IPS-11a (cell line): ENCODE measurements around the gene PDPN.

Source experiments
- H3K4me3 ChIP-seq: one replicate; pipeline ENCODE4 v1.5.1; 2013; ENCODE audit warnings: low read depth, low read length, control low read depth

The PDPN gene

DNA sequence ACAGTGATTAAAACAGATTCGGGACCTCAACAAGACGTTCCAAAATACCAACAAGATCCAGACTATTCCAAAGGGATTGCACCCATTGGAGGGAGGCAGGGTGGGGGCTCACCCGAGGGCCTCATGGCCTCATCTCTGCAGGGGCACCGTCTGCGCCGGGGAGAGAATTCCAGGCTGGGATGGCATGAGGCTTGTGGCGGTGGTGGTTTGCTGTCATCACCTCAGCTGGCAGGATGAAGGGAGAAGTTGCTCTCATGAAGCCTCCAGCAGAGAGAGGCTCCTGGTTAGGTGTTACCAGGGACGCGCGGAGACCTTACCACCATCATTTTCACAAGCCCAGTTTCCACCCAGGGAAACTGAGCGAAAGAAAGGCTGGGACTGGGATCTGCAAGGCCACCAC, 6.7 kb upstream of the PDPN start:
- H3K4me3 ChIP-seq, result no peak overlapping the region

DNA sequence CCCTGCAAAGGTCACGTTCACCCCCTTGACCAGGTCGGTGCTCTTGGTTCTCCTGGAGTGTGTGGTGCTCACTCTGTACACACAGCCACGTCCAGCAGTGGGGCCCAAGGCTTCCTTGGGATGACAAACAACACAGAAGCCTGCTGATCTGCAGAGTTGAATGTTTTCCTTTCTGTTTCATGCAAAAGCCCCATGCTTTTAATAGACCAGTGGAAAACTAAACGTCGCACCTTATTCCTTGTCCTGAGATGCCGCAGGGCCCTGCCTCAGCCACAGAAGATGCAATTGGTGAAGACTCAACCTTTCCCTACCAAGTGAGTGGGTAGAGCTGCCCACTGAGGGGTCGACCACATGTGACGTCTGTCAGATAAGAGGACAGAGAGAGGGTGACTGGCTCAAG, 5.8 kb upstream of the PDPN start:
- no peak overlapping the region for H3K4me3 ChIP-seq

DNA sequence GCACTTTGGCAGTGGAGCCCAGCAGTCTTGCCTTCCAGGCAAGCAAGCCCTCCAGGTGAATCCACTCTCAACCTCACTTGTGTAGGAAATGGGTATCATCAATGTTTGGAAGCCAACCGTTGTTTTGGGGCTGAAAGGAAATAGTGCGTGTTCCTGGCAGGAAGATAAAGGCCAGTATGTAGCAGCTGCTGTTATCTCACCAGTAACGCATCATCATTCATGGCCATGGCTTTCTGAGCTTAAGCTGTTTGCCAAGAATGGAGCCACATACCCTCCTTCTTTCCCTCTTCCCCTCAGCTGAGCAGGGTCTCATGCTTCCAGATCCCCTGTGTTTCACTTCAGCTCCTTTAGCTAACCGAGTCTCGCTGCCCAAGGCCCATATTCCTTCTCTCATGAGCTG, 2.2 kb upstream of the PDPN start:
- H3K4me3 ChIP-seq, result no peak overlapping the region

DNA sequence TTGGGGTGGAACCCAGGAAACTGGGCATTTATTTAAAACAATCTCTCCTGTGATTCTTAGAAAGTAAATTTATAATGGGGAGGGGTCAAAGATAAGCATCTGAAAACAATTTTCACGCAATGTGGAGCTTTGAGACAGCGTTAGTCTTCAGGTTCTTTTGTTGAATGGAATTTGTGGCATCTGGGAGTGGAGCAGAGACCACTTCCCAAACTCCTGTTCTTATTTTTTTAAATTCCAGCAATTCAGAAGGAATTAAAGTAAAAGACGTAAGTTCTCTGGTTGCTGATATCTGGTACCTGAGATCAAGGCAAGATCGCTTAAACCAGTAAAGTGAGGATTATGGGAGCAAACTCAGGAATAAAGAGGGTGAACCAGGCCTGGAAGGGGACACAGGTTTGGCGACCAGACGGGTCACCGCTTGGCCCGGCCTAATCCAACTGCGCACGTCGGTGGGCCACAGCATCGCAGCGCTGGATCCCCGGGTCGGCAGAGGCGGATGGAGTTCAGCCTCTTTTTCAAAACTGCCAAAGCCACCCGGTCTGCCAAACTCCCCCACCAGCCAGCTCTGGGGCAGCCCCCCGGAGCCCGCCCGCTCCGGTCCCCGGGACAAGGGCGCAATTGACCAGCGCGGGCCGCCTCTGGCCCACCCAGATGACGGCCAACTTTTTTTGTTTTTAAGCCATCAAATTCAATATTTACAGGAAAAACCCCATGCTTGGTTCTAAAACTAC, 754 bp upstream of the PDPN start:
- no peak overlapping the region for H3K4me3 ChIP-seq

DNA sequence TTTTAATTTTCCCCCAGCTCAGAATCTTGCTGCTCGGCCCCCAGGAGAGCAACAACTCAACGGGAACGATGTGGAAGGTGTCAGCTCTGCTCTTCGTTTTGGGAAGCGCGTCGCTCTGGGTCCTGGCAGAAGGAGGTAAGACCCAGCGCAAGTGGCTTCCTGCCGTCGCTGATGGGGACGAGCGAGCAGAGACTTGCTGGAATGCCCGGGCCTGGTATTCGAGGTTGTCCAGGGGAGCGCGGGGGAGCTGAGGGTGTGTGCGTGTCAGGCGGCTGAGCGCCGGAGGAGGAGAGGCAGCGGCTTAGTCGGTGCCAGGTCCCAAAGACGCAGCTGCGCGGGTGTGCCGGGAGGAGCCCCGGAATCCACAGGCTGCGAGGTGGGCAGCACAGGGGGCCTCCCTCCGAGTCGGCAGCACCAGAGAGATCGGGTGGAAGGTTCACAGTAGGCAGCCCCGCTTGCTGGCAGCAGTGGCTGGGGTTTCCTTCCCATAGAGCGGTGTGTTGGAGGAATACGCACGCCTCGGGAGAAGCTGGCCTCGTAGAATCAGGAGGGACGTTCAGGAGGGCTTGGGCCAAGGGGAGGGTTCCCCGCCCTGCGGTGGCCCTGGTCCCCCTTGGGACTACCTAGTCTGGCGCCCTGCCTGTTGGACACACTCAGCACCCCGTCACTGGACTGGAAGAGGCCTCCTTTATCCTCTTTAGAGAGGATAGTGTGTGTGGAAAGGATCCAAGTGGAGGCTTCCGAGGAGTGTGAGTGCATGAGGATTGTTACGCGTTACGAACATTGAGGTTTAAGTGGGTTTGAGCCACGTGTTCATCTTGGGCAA, 547 bp downstream of the PDPN start:
- H3K4me3 ChIP-seq, result peak overlapping the region; percentile 91

DNA sequence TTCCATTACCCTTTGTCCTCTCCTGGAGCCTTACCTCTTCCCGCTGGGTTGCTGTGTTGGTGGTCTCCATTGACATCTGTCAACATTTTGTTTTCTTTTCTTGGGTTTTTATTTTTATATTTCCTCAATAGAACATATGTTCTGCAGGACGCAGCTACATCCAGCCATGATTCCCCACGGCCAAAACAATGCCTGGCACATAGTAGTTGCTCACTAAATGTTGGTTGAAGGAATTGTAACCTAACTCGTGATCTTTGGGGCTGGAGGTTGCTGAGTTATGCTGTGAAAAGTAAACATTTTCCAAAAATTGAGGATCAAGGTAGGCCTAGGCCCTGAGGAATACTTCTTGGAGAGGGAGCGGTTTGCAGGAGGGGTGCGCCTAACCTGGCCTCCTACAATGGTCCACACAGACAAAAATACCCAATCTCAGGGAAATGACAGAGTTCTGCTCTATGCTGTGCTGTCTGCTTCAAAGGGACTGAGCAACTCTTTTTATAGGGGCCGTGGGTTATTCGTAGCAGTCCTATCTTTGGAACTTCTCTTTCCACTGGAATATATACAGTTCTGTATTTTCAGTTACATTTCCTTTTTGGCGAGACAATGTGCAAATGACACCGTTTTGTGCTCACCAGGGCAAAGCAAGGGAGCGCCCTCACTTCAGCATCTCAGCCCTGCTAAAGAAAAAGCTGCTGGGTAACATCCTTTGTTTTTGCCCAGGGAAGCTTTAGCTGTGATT, 1.4 kb downstream of the PDPN start:
- peak overlapping the region; percentile 91 for H3K4me3 ChIP-seq

DNA sequence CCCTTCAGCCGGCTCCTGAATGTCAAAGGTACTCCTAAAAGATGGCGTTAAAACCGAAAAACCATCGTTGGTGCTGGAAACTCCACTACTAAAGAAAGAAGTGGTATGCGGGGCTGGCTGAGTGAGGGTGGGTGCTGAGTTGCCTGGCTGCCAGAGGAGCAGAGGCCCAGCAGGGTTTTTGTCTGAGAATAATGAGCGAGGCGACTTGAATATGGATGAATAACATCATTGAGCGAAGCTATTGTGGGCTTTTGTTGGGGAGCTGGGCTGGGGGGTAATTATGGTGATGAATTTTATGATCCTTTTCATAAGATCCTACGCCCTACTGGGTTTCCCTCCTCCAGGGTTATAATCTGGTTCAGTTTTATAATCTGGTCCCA, 2.0 kb downstream of the PDPN start:
- peak overlapping the region; percentile 91 for H3K4me3 ChIP-seq

DNA sequence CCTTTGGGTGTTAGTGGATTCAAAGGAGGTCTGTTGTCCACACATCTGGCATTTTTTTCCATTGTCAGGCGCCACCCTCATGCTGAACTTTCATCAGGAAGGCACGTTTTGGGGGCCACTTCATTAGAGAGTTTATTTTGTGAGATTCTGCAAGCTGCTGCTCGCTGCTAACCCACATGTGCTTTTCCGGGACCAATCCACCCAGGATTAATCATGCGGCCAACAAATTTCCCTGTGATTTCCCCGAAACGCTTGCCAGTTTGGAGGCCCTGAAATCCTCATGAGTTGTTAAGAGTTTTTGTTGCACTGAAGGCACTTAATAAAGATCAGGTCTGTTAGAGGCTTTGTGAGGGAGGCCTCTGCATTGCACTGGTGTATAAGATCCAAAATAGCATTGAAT, 2.4 kb downstream of the PDPN start:
- H3K4me3 ChIP-seq, result peak overlapping the region; percentile 4

DNA sequence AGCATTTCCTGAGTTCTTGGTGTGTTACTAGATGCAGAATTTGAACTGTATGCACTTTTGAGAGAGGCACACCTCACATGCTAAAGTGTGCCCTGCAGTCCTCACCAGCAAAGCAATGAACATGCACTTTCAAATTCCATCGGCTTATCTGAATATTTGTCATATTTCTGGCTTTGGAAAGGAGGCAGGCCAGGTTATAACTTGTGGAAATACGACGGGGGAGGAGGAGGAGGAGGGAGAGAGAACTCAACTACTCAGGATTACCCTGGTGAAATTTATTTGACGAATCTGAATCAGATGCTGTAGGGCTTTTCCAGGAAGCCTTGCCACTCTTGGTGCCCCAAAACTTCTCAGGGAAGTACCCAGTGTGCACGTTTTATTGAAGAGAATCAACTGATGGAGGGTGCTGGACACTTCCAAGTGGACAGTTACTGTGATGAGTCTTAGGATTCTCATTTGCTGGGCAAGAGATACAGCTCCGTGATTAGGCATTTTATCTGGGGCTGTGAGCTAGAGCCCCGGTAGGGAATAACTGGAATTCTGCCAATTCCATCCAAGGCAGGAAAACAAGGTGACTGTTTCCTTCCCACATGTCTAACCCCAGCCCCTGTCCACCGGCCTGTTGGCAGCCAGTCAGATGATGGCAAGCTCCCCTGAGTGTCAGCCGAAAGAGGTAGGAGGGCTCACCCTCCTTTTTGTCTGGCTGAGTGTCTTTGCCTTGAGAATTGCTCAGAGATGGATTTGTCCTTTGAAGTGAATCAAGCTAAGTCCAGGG, 3.8 kb downstream of the PDPN start:
- no peak overlapping the region for H3K4me3 ChIP-seq

DNA sequence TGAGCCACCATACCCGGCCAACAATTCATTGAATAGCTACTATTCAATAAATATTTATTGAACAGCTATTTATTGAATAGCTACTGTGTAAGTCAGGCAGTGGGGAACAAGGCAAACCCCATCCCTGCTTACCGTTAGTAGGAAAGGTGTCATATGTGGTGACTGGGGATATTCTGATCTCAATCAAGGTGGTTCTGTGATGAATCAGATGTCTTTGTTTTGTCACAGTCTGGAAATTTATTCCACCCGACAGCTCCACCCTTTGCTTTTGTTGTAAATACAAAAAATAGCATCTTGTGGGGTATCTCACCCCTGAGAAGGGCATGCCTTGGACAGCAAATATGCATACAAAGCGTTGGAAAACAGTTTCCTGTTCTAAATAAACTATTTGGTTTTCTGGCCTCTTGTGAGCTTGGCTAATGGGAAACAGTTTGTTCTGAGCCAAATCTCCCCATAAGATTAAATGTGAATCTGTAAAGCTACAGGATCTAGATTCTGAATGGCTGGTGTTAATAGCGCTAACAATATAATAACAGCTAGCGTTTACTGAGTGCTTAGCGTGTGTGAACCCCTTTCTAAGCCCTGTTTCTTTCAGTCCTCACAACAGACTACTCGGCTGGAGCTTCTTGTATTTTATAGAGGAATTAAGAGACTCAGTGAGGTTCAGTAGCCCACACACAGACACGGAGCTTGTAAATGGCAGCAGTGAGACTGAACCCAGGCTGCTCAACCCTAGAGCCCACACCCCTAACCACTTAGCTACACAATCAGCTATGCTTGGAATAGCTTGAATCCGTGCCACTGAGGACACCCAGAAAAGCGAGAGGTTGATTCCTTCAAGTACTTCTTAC, 5.5 kb downstream of the PDPN start:
- no peak overlapping the region for H3K4me3 ChIP-seq

DNA sequence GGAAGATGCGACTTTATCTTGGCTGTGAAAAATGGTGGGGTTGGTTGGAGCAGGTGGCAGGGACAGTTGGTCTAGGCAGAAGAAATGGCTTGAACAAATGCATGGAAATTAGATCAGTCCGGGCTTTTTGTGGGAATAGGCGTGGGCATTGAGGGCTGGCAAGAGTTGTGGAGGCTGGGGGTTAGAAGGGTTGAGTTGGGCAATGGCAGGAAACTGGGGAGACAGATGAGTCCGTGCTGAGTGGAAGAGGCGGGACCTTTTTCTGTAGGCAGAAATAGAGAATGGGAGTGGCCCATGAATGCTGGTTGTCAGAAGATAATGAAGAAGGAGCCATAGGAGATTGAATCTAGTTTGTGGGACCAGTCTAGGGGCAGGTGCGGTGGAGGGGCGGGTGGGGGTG, 6.9 kb downstream of the PDPN start:
- no peak overlapping the region for H3K4me3 ChIP-seq

DNA sequence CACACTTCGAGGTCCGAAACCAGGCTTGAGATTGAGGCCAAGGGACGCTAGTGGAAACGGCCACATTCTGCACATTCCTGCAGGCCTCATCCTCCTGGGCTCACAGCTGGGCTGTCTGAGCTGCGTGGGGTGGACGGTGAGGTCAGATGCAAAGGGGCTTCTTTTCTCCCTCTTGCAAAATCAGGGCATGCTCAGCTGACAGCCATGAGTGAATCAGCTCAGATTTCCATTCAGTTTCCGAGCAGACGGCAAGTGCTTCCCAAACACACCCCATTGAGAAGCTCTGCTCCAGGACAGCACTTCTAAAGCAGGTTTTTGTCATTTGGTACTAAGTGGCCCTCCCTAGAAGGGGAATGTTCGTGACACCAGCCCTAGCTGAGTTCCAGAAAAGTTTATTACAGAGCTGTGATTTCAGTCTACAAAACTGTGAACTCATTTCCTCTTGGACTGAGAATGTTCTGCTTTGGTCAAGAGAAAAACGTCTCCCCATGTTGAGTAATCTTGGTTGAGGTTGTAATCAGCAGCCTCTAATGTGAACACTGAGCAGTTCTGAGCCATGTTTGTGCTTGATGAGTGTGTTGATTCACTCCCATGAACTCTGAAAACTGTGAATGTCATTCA, 10.0 kb downstream of the PDPN start:
- no peak overlapping the region for H3K4me3 ChIP-seq

DNA sequence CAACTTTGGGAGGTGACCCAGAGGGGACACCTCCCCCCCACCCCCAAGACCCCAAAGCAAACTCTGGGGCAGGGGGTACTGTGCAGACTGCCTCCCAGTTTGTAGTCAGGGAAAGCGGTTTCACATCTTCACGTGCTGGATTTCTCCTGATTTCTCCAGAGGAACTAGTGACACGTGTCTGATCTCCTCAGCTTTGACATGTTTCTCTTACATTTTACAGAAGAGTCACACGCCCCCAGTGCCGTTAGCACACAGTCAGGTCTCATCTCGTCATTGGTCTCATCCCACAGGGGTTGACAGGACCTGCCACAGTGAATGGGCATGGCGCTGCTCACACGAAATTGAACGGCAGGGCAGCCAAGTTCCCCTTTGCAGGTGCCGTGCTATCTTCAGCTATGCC, 11.8 kb downstream of the PDPN start:
- no peak overlapping the region for H3K4me3 ChIP-seq

DNA sequence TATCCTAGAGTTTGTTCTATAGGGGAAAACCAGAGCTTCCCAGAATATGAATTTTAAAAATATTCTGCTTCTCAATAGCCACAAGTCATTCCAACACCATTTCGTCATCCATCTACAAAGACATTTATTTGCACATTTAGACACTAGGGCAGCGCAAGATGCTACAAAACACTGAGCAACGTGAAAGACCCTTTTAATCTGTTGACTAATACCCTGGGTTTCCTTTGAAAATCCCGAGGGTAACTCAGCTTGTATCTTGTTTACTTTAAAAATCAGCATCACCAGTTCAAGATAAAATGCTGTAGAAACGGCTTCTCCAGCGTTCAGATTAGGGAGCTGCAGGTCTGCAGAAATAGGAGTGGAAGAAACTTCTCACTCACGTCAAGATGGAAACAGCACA, 13.5 kb downstream of the PDPN start:
- H3K4me3 ChIP-seq, result no peak overlapping the region

DNA sequence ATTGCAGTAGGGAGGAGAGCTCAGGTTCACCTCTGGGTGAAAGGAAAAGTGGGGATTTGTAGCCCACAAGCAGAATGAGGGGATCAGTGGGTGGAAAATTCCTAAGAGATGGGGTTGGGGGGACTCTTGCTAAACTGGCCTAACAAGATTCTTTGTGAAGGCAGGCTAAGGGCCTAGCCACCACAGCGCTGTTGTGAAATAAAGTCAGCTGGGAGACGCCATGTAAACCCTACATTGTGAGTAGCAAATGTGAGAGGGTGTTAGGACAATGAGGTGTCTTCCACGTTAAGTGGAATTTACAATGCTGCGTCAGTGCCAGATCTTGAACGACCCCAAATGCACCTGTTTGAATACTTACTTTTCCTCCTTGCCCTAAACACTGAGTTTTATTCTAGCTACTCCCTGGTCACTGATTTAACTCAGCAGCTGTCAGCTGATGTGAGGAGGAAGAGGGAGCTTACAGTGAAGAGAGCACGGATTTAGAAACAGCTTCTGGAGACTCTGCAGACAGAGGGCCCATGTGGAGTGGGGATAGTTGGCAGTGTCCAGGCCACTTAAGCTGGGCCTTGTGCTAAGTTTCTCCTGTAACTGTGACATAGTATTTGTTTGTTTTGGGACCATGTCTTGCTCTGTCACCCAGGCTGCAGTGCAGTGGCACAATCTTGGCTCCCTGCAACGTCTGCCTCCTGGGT, 17.3 kb downstream of the PDPN start:
- H3K4me3 ChIP-seq, result no peak overlapping the region

DNA sequence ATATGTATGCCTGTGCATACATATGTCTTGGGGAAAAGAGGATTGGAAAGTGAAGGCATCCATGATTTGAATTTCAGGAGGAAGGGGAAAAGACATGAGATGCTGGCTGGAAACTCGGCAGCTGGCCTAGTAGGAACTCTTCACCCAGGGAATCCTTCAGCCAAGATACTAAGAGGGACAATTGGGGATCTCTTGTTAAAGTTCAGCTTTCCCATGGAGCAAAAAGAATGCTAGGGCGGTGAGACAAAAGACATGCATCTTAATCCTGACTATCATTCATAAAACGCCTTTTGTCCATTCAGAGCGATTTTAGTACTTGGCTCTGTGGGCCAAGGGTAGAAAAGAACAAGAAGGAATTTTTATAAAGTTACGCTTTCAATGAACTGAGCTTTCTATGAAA, 20.5 kb downstream of the PDPN start:
- no peak overlapping the region for H3K4me3 ChIP-seq

DNA sequence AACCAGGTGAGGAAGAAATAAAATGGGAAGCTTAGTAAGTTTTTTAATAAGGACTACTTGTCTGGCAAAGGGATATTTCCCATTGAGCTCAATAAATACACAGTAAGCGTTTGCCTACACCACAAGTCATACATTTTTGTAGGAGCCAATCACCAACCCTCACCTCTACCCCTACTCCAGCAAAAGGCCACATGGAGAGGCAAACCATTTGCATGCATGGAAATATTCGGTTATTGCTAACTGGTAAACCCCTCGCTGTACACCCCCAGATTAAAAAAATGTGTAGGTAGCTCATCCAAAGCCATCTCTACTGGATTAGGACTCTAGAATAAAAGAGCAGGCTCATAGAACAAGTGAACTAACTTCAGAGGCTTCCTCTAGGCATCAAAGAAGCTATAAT, 21.1 kb downstream of the PDPN start:
- no peak overlapping the region for H3K4me3 ChIP-seq

DNA sequence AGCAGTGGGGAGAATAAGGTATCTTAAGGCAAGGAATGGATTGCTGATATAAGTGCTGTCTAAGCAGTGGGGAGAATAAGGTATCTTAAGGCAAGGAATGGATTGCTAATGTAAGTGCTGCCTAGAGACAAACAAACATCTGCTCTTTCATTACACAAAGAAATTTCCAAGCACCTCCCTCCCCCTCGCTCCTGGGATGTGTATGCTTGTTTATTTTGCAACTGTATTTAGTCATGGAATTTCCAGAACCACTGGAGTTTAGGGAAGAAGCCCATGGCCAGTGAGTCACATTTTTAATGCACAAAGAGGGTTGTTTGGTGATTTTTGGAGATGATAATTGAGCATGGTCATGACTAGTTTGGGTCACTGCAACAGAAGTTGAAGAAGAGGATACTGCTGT, 21.5 kb downstream of the PDPN start:
- H3K4me3 ChIP-seq, result no peak overlapping the region

DNA sequence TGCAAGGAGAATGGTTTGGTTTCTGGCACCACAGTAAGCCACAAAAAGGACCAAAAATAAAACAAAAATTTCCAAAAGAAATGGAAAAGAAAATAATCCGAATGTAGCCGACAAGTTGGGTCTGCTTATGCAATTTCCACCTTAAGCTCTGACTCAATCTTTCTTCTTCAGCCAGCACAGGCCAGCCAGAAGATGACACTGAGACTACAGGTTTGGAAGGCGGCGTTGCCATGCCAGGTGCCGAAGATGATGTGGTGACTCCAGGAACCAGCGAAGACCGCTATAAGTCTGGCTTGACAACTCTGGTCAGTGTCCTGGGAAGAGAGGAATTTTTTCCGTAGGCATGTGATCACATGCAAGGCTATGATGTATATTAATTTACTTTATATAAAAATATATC, 23.4 kb downstream of the PDPN start:
- H3K4me3 ChIP-seq, result no peak overlapping the region
